Activated CD4-positive, alpha-beta T cell treated with anti-CD3 and anti-CD28 coated beads, Interleukin-10, Interleukin-2, amounts not matched to agents 100 ng/mL and 50 ng/mL, durations not matched to agents 16 hours and 8 hours (primary cell): Measurements from ENCODE around the gene WIPF1.
A peak's percentile ranks its signal among the peaks of the same experiment; 100 is the strongest.

Source experiments
- DNase-seq: peaks from one replicate; pipeline ENCODE4 v3.0.0-alpha.2; 2020

The WIPF1 gene, protein sequence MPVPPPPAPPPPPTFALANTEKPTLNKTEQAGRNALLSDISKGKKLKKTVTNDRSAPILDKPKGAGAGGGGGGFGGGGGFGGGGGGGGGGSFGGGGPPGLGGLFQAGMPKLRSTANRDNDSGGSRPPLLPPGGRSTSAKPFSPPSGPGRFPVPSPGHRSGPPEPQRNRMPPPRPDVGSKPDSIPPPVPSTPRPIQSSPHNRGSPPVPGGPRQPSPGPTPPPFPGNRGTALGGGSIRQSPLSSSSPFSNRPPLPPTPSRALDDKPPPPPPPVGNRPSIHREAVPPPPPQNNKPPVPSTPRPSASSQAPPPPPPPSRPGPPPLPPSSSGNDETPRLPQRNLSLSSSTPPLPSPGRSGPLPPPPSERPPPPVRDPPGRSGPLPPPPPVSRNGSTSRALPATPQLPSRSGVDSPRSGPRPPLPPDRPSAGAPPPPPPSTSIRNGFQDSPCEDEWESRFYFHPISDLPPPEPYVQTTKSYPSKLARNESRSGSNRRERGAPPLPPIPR

DNA sequence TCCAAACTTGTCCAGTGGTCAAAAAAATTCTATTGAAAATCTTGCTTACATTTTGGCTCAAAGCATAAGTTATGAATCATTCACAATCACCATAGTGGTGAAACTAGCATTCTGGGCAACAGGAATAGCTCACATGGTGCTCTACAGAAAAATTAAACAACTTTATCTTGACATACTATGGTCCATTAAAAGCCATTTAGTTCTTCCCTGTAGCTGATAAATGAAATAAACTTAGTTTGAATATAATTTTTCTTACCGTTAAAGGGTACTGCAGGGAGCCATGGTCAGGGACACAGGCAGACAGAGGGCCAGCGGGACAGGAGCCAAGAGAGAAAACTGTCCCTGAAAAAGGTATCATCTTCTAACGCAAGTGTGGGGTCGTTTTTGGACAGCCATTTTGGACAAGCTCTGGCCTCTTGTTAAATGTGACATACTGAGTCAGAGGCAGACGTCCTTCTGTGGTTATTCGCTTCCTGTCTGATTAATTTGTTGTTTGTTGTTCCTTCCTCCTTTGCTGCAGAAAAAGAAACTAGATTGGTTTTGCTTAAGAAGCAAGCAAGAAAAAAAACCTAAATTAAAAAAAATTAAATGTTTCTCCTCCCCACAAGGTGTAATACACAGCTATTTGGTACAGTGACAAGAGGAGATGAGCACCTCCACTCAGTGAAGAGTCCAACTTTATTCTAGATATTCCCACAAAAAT lies at the start of gene WIPF1:
TSS of gene WIPF1 (minus strand) at position 460 of the 703 bp plus-strand sequence. CDS start 12,231 bp downstream, outside the sequence.
- DNase-seq: peak; percentile 90

DNA sequence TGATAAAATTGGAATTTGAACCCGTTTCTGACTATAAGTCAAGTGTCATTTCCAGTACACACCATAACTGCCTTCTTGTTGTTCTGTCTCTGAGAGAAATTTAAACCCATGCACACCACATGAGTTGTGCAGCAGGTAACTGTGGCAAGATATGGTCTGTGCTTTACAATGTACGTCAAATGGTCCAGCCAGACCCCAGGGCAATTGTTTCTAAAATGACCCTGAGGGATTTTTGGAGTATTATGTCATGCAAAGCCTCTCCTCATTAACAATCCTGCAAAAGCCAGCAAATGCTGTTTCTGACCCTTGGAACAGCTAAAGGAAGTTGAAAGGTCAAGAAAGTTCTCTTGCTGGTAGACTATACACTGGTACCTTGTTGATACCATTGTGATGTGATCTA lies 47.7 kb upstream of the WIPF1 start:
- DNase-seq: no peak

DNA sequence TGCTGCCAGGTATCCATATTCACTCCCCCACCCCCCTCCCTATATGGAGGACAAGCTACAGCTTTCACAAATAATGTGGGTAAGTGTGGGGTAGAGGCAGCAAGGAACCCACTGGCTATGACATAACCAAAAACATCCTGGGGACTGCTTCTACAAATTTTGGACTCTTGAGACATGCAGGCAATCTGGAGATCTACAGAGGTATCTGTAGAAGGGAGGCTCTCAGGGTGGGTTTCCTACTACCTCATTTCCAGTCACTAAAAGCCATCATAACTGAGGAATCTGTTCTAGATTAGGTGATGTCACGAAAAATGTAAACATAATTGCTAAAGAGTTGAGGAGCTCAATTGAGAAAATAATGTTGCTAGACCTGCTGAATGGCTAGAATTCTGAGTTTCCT lies 46.8 kb upstream of the WIPF1 start:
- no peak for DNase-seq

DNA sequence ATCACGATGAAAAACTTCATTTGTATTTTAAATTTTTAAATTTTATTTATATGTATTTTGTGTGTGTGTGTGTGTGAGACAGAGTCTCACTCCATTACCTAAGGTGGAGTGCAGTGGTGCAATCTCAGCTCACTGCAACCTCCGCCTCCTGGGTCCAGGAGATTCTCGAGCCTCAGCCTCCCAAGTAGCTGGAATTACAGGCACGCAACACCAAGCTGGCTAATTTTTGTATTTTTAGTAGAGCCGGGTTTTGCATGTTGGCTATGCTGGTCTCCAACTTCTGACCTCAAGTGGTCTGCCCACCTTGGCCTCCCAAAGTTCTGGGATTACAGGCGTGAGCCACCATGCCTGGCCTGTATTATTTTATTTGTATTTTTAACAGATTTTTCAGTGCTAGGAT lies 45.8 kb upstream of the WIPF1 start:
- no peak for DNase-seq

DNA sequence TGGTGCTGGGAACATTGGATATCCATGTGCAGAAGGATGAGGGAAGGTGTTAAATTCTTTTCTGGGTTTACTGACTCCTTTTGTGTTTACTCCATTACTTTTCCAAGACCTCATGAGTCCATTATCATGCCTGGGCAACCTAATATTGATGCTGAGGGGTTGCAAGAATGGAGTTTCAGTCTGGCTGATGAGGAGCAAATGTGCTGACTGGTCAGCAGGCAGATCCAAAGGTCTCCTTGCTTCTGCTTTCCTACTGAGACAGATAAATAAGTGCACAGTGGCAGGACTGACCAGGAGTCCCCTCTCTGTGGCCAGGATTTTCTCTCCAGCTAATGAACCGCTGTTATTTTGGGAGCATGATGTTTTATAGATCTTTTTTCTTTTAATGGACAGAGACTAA lies 43.6 kb upstream of the WIPF1 start:
- no peak for DNase-seq

DNA sequence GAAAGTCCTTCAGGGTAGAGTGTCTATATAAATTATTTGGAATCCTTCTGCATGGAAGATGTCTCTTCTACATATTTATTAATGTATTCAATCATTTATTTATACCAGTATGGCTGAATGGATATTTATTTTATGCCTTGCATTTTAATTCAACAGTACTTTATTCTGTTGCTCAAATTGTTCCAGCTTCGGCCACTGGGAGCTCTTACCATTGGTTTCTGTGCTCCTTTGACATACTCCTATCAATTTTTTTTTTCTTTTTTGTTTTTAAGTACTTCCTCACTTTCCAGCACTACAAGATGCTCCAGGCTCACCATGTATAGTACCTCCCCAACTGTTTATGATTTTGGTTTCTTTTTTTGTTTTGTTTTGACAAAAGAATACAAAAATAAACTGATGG lies 39.4 kb upstream of the WIPF1 start:
- DNase-seq: no peak

DNA sequence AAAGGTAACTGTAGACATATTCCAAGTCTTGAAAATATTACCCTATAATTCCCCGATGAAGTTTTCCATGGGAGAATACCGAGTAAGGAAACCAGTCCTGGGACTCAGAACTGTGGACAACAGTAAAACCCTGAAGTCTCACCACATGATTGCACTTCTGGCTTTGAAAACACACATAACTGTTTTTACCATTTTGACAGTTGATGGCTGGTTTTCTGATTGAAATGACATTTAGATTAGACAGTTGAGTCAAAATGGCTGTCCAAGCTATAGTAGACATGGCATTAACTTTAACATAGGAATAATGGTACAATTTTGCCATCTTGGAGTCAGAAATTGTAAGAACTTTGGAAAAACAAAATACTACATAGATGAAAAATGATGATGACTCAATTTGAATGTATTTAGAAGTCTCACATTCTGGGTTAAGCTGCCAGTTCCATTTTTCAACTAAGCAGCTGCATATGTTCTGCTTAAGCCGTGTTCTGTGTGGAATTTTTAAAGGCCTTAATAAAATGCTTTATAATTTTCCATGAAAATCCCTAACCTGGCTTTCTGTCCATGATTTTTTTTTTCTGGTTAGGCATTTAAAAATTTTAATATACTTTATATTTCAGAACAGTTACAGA lies 38.3 kb upstream of the WIPF1 start:
- DNase-seq: peak; percentile 61

DNA sequence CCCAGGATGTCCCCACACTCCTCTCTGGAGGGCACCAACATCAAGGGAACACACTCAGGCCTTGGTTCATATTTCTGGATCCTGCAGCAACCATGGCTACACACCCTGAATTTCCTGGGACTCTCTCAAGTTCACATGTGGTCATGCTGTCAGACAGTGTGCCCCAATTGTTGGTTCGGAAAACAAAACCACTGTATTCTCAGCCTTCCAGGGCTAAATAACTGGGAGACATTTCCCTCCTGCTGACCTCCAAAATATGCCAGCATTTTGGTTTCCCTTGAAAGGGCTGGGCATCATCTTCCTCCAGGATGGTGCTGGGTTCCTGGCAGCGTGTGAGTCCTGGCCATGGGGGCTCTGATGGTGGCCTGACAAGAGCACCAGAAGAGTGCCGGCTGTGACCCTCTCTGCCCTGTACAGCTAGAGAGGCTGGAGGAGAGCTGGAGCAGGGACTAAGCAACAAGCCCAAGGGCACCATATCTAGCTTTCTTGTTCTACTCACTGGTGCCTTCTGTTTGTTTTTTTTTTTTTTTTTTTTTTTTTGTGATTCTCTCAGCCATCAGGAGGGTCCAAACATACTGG lies 37.5 kb upstream of the WIPF1 start:
- no peak for DNase-seq

DNA sequence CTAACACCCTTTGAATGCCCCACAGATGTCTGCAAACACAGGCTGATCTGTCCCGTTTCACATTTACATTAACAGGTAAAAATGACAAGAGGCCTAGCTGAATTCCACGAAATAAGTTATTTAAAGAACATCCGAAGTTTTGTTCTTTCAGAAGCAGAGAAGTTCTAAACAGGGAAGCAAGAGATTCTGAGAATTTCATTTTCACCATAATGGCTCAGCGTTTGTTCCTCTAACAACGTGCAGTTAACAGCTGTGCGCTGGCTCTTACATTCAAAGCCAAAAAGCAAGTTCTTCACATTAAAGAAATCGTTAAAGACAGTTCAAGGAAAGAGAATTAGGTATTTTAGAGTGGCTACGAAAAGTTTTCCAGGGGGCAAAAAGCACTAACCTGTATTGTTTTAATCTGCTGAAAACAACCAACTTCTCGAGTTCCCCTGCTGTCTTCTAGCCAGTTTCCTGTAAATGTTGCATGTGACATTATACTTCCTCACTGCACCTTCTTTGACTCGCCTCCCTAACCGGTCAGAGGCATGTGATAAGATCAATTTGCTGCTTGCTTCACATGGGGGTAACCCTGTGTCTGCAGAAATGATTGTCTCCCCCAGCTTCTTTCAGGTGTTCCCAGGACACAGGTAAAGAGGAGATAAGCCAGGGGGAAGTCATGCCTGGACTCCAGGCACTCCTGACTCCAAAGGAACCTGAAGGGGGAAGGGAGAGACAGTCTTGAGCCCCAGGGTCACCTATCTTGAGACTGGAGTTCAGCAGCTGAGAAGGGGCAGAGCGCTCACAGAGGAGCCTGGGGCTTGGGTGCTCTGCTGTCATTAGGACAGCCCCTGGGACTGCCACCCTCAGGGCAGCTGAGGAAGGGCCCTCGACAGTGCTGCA lies 36.8 kb upstream of the WIPF1 start:
- DNase-seq: peak; percentile 87

DNA sequence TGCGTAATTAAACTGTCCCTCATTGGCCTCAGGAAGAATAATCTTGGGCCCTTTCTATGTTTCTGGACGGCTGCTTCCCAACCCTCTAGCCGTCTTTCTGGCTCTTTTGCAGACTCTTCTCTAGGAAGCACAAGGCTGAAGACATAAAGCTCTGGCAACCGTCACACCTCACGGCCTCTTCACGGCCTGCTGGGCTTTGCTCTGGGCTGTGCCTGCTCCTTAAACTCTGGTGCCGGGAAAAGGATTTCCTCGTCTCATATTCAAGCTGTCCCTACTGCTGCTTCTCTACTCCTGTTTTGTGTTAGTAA lies 36.0 kb upstream of the WIPF1 start:
- DNase-seq: peak; percentile 30

DNA sequence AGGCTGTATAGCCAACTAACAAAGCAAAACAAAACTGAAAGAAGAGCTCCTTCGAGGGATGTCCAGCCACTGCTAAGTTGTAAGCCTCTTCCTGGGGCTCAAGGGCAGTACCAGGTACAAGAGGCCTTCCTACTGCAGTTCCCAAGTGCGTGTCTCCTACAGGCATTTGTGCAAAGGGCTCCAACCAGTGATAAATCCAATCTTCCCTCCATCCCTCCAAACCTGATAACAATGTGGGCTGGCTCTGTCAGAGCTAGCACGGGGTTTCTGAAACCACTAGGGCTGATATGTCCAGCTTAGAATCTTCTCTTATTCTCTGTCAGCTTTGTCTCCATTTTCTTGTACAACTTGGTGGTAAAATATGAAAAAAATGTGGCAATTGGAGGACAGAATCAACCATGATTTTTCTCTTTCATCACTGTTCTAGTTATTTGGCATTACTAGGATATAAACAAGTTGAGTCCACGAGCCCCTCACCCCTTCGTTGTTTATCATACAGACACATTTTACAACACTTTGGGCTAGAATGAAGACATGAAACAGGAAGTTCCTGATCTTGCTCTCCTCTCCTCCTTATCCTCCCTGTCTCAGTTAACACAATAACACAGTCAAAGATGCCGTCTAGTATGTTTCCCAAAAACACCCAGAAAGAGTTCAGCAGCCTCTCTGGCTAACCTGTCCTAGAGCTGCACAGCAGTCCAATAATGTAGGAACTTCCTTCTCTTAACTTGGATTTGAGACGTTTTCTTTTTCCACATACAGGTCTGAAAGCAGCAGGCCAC lies 35.4 kb upstream of the WIPF1 start:
- peak; percentile 49 for DNase-seq

DNA sequence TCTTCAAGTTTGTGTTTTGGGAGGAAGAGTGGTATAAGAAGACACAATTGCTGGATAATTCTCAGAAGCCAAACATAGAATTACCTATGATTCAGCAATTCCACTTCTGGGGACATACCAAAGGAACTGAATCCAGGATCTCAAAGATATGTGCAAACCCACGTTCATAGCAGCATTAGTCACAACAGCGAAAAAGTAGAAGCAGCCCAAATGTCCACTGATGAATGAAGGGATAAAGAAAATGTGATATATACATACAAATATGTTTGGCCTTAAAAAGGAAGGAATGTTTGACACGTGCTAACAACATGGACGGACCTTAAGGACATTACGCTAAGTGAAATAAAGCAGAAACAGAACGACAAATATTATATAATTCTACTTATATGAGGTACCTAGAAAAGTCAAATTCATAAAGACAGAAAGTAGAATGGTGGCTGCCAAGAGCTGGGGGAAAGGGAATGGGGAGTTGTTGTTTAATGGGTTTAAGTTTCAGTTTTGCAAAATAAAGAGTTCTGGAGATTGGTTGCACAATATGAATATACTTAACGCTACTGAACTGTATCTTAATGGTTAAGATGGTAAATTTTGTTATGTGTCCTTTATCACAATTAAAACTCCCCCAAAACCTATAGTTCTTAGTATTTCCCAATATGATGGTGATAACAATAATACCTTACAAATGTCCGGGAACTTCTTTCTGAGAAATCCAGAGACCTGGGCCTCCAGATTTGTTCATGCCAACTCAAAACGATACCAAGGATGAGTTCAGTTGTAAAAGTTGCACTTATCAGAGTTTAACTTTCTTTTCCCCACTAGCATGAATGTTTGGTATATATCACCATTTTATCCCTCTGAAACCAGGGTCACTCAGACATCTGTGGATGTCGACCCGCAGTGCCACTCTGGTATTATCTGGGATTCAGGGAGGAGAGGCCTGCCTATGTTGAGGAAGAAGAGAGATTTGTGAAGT lies 33.7 kb upstream of the WIPF1 start:
- DNase-seq: peak; percentile 84

DNA sequence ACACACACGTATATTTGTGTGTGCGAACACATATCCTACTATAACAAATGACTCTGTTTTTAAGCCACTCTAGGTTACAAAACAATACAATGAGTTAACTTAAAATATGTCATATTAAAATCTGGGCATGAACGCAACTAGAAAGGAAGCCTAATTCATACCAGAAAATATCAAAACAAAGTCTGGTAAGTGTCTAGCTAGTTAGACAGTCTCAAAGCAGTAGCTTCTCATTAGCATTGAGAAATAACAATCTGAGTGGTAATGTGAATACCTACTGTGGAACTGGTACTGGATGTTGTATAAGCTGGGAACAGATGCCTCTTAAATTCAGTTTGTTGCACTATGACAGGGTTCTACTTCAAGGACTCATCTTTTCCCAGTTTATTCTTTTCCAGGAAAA lies 32.5 kb upstream of the WIPF1 start:
- no peak for DNase-seq

DNA sequence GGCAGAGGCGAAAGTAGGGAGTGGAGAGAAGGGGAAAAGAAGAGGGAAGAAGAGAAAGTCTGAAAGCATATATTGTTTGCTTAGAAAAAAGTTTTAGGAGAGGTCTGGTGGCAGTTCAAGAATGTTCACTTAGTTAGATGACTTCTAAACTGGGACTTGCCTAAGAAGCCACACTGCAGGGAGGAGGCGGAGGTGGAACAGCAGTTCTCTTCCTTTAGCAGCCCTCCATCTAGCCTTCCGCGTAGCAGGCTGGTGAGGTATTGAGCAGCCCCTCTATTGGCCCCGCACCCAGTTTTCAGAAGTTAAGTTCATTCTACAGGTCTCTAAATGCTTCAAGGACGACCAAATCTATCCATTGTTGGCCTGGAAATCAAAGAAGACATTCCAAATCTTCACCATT lies 31.9 kb upstream of the WIPF1 start:
- no peak for DNase-seq

DNA sequence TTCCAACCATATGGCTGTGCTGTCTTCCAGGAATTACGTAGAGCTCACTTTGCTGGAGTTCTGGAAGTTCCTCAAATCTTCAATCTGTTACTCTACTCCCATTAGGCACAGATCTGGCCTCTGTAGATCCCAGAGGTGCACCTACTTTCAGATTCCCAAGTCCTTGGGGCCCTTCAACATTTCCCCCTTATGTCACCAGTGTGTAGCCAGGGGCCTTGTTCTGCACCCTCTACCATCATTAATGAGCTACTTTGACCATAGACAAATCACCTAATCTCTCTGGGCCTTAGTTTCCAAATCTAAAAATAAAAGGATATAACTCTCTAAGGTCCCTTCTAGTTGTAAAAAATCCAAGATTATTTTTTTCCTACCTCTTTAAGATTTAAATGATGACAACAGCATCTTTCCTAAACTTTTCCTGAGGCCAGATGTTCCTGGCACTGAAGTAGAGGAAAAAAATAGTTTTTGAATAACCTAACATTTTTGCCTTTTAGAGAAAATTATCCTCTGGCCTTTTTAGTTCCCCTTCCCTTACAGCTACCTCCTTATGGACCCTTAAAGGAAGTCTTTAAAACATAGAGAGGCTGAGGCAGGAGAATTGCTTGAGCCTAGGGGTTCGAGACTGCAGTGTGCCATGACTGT lies 31.0 kb upstream of the WIPF1 start:
- DNase-seq: no peak

DNA sequence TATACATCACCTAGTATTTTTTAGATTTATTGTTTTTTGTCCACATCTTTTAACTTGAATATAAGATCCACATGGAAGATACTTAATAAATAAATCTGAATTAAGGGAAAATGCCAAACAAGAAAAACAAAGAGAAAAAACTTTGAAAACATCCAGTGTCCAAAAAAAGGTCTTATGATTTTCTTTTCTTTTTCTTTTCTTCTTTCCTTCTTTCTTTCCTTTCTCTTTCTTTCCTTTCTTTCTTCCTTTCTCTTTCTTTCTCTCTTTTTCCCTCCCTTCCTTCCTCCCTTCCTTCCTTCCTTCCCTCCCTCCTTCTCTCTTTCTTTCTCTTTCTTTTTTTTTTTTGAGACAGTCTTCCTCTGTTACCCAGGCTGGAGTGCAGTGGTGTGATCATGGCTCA lies 29.6 kb upstream of the WIPF1 start:
- no peak for DNase-seq

DNA sequence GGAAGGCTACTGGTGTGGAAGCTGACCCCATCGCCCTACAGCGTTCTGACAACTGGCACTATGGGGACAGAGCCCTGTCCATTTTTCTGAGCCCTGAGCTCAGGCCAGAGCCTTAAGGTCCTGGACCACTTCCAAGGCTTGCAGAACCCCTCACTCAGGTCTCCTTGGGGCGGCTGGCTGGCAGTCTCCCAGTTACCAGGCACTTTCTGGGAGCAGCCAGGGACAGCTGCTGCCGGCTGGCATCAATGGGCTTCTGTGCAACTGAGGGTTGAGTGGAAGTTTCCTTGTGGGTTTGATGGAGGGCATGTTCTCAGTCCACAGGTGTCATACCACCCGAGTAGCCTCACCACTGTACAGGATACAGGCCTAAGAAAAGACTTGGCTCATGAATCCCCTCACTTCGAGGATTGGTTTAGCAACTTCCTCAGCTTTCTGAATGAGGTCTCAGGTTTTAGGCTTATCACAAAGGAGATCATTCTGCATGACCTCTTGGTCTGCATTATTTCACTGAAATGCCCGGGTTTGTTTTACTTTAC lies 27.4 kb upstream of the WIPF1 start:
- no peak for DNase-seq

DNA sequence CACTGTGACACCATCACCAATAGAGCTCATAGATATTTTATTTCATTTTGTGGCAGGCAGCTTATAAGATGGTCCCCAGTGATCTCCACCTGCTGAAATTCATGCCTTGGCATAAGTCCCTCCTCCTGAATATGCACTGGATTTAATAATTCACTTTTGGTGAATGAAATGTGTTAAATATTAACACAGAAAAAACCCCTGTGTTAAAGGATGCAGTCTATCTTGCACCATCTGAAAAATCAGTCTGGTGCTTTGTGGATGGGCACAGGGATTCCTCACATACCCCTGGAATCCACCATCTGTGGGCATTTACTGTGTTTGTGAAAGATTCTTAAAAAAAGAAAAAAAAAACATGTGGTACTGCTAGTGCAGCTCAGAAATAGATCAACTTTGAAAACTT lies 26.1 kb upstream of the WIPF1 start:
- DNase-seq: no peak

DNA sequence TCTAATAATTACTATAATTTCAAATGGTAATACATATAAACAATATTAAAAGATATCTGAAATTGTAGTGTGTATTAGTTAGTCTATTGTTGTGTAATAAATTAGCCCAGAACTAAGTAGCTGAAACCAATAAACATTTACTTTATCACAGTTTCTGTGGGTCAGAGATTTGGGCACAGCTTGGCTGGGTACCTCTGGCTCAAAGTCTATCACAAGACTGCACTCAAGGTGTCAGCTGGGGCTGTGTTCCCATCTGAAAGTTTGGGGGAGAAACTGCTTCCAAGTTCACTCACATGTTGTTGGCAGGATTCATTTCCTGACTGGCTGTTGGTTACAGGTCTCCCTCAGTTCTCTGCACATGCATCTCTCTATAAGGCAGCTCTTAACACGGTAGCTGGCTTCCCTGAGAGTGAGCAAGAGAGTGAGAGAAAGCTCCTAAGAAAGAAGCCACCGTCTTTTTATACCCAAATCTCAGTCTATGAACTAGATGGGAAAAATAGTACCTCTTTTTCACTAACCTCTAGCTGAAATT lies 25.6 kb upstream of the WIPF1 start:
- DNase-seq: no peak
